OCI-M2 (cell line): ENCODE results near the gene CAPZA3.
"Not testable (repeated sequence)": the region's sequence is repeated elsewhere in the genome, so short reads cannot be mapped to it uniquely, and the experiment has no call there.

Experiments used
- DNase-seq: peaks from one replicate; lab custom pipeline; 2025; ENCODE audit not compliant: unreplicated experiment; lab: John Stamatoyannopoulos, UW

Gene CAPZA3

GRCh38 chr12:18753481-18754123, 15.7 kb downstream of the CAPZA3 start:
- DNase-seq, result no peak

DNA sequence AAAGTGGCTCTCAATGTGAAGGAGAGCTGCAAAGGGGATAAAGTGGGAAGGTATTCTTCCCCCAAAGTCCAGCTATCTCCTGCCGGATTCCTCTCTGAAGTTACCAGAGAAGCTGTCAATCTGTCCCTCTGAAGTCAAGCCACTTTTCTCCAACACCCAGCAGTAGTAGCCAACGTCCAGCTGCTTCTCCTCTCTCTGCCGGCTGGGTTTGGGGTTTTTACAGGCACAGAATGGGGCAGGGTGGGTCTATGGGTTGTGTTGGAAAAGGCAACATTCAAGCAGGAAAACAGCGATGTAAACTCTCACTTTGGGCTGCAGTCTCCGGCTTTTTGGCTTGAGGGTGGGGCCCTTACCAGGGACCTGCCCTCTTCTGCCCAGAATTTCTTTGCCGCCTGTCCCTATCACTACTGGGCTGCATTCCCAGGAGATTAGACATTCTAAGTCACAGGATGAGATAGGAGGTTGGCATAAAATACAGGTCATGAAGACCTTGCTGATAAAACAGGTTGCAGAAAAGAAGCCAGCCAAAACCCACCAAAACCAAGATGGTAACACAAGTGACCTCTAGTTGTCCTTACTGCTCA, 16.3 kb downstream of the CAPZA3 start:
- DNase-seq, result no peak

GRCh38 chr12:18755341-18755740, 17.4 kb downstream of the CAPZA3 start:
- no peak for DNase-seq

GRCh38 chr12:18766479-18766878, 28.6 kb downstream of the CAPZA3 start:
- not testable (repeated sequence) for DNase-seq

DNA sequence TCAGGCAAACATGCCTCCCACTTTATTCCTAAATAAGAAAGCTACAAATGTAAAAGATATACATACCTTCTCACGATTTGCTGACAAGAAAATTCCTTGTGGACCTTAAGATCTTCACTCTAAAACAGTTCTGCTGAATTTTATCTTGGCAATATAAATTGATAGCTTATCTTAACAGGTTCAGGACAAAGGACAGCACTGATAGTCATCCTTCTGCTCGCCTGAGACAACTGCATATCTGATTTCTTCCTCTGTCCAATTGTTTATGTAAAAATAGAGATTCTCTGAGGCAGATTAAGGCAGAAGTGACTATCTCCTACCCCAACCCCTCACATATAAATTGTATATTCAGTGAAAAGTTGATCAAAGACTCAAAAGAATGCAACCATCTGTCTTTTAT, 44.9 kb downstream of the CAPZA3 start:
- no peak for DNase-seq

DNA sequence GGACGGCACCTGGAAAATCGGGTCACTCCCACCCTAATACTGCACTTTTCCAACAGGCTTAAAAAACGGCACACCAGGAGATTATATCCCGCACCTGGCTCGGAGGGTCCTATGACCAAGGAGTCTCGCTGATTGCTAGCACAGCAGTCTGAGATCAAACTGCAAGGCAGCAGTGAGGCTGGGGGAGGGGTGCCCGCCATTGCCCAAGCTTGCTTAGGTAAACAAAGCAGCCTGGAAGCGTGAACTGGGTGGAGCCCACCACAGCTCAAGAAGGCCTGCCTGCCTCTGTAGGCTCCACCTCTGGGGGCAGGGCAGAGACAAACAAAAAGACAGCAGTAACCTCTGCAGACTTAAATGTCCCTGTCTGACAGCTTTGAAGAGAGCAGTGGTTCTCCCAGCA, 47.5 kb downstream of the CAPZA3 start:
- DNase-seq, result not testable (repeated sequence)
